Measurements from ENCODE around the gene PPP2R5E.

The PPP2R5E gene

GRCh38 chr14:63328787-63329737 is 214.1 kb downstream of the PPP2R5E start:
- TF ChIP-seq POLR2AphosphoS5 (IDR thresholded peaks at IDR 0.05; ENCODE audit: low read depth, low read length) (no peak), SIN3A (IDR thresholded peaks at IDR 0.05; ENCODE audit: borderline replicate concordance, insufficient read depth, low read length) (no peak), TAF1 (IDR thresholded peaks at IDR 0.05; ENCODE audit: borderline replicate concordance, insufficient read depth, low read length) (no peak), FOXP2 (optimal IDR thresholded peaks at IDR 0.05; ENCODE audit: borderline replicate concordance, extremely low read depth, extremely low read length, insufficient read depth) (no peak)
- TF ChIP-seq, protein P1, sequence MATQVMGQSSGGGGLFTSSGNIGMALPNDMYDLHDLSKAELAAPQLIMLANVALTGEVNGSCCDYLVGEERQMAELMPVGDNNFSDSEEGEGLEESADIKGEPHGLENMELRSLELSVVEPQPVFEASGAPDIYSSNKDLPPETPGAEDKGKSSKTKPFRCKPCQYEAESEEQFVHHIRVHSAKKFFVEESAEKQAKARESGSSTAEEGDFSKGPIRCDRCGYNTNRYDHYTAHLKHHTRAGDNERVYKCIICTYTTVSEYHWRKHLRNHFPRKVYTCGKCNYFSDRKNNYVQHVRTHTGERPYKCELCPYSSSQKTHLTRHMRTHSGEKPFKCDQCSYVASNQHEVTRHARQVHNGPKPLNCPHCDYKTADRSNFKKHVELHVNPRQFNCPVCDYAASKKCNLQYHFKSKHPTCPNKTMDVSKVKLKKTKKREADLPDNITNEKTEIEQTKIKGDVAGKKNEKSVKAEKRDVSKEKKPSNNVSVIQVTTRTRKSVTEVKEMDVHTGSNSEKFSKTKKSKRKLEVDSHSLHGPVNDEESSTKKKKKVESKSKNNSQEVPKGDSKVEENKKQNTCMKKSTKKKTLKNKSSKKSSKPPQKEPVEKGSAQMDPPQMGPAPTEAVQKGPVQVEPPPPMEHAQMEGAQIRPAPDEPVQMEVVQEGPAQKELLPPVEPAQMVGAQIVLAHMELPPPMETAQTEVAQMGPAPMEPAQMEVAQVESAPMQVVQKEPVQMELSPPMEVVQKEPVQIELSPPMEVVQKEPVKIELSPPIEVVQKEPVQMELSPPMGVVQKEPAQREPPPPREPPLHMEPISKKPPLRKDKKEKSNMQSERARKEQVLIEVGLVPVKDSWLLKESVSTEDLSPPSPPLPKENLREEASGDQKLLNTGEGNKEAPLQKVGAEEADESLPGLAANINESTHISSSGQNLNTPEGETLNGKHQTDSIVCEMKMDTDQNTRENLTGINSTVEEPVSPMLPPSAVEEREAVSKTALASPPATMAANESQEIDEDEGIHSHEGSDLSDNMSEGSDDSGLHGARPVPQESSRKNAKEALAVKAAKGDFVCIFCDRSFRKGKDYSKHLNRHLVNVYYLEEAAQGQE (IDR thresholded peaks at IDR 0.05; ENCODE audit: insufficient read depth in 1 of 2, low read depth in 2 of 2, low read length in 2 of 2), result no peak

DNA sequence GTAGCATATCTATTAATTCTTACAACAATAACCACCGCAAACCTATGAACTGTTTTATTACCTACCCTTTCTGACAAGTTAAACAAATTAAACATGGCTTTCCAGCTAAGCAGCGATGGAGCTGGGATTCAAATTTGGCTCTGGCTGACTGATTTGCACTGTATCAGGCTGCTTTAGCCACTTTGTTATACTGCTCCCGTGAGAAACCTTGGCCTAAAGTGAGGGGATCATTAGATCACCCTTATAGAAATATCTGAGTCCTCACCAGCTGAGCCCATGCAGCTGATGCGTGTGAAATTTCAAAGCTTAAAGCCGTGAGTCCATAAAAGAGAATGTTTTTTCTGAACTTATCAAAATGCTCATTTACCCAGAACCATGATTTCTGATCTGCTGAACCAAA is 216.3 kb downstream of the PPP2R5E start:
- TF ChIP-seq, protein P1 (IDR thresholded peaks at IDR 0.05; ENCODE audit: insufficient read depth in 1 of 2, low read depth in 2 of 2, low read length in 2 of 2), result no peak
- TF ChIP-seq SIN3A (IDR thresholded peaks at IDR 0.05; ENCODE audit: borderline replicate concordance, insufficient read depth, low read length) (no peak), FOXP2 (optimal IDR thresholded peaks at IDR 0.05; ENCODE audit: borderline replicate concordance, extremely low read depth, extremely low read length, insufficient read depth) (no peak), POLR2AphosphoS5 (IDR thresholded peaks at IDR 0.05; ENCODE audit: low read depth, low read length) (no peak), TAF1 (IDR thresholded peaks at IDR 0.05; ENCODE audit: borderline replicate concordance, insufficient read depth, low read length) (no peak)

GRCh38 chr14:63322897-63323573 is 220.1 kb downstream of the PPP2R5E start:
- TF ChIP-seq, protein P1 (IDR thresholded peaks at IDR 0.05; ENCODE audit: insufficient read depth in 1 of 2, low read depth in 2 of 2, low read length in 2 of 2), result no peak
- TF ChIP-seq POLR2AphosphoS5 (IDR thresholded peaks at IDR 0.05; ENCODE audit: low read depth, low read length), result no peak
- TF ChIP-seq SIN3A (IDR thresholded peaks at IDR 0.05; ENCODE audit: borderline replicate concordance, insufficient read depth, low read length), result no peak
- no peak for TF ChIP-seq FOXP2 (optimal IDR thresholded peaks at IDR 0.05; ENCODE audit: borderline replicate concordance, extremely low read depth, extremely low read length, insufficient read depth)
- TF ChIP-seq TAF1 (IDR thresholded peaks at IDR 0.05; ENCODE audit: borderline replicate concordance, insufficient read depth, low read length), result no peak

DNA sequence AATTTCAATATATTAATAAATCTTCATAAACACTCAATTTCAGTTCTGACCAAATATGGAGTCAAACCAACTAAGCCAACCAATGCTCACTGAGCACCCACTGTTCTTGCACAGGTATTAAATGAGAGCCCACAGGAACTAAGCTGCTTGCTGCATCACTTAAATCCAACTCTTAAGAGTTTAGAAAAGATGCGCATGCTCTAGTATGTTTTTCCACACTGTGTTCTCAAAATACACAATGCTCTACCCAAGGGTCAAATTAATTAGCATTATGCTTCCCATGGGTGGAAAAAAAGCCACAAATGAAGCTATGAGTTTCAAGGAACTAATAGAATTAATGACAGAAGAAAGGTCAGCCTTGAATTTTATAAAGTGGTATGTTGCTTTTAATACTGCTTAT is 220.7 kb downstream of the PPP2R5E start:
- TF ChIP-seq POLR2AphosphoS5 (IDR thresholded peaks at IDR 0.05; ENCODE audit: low read depth, low read length) (no peak), TAF1 (IDR thresholded peaks at IDR 0.05; ENCODE audit: borderline replicate concordance, insufficient read depth, low read length) (no peak), SIN3A (IDR thresholded peaks at IDR 0.05; ENCODE audit: borderline replicate concordance, insufficient read depth, low read length) (no peak), FOXP2 (optimal IDR thresholded peaks at IDR 0.05; ENCODE audit: borderline replicate concordance, extremely low read depth, extremely low read length, insufficient read depth) (no peak)
- TF ChIP-seq, protein P1 (IDR thresholded peaks at IDR 0.05; ENCODE audit: insufficient read depth in 1 of 2, low read depth in 2 of 2, low read length in 2 of 2), result no peak
